Neural cell (in vitro differentiated cells): Measurements from ENCODE around the gene BLMH. TPM values are rescaled to one million over a fixed set of nuclear protein-coding genes. Genes with fewer than 3 reads are reported as not detected.

Experiments used
- H2AFZ ChIP-seq: fragments of 200-600, 300-800 bp; sonication (generic), shearing (Covaris generic); 2 replicates; pipeline ENCODE4 v1.6.0; 2014; ENCODE audit warnings: low read depth, mild to moderate bottlenecking, antibody characterized with exemption, low read length, moderate library complexity
- H3F3A ChIP-seq: fragments of 200-600 bp; shearing (Covaris generic); 2 replicates; pipeline ENCODE4 v1.6.1; 2016; ENCODE audit warnings: mild to moderate bottlenecking, moderate library complexity, mixed read lengths, antibody characterized with exemption, low read length; ENCODE audit not compliant: insufficient read depth, poor library complexity, severe bottlenecking
- H3K27ac ChIP-seq: fragments of 200-600, 300-800 bp; sonication (generic), shearing (Covaris generic); 2 replicates; pipeline ENCODE4 v1.5.1; 2014; ENCODE audit warnings: mild to moderate bottlenecking, low read length, moderate library complexity
- H3K27me3 ChIP-seq: fragments of 300-800, 200-600 bp; sonication (generic), shearing (Covaris generic); 2 replicates; pipeline ENCODE4 v1.6.0; 2014; ENCODE audit warnings: mild to moderate bottlenecking, low read depth, low read length, moderate library complexity; ENCODE audit not compliant: insufficient read depth
- H3K36me3 ChIP-seq: fragments of 300-800, 200-600 bp; sonication (generic), shearing (Covaris generic); 2 replicates; pipeline ENCODE4 v1.5.1; 2014; ENCODE audit warnings: mild to moderate bottlenecking, antibody characterized with exemption, low read length, moderate library complexity; ENCODE audit not compliant: insufficient read depth
- H3K4me2 ChIP-seq: fragments of 300-800, 200-600 bp; sonication (generic), shearing (Covaris generic); 2 replicates; pipeline ENCODE4 v1.6.0; 2014; ENCODE audit warnings: mild to moderate bottlenecking, low read length
- H3K4me3 ChIP-seq: fragments of 300-800, 200-600 bp; sonication (generic), shearing (Covaris generic); 2 replicates; pipeline ENCODE4 v1.5.1; 2014; ENCODE audit warnings: mild to moderate bottlenecking, low read length, moderate library complexity
- H3K79me2 ChIP-seq: fragments of 200-600 bp; shearing (Covaris generic); replicated peaks from 2 replicates; pipeline ENCODE4 v1.6.0; 2014; ENCODE audit warnings: mild to moderate bottlenecking, low read length, moderate library complexity; ENCODE audit not compliant: insufficient read depth
- H3K9ac ChIP-seq: fragments of 300-800, 200-600 bp; sonication (generic), shearing (Covaris generic); 2 replicates; pipeline ENCODE4 v1.6.1; 2016; ENCODE audit warnings: mild to moderate bottlenecking, low read length, mixed read lengths
- H3K9me2 ChIP-seq: fragments of 200-600 bp; shearing (Covaris generic); 2 replicates; pipeline ENCODE4 v1.6.1; 2016; ENCODE audit warnings: mild to moderate bottlenecking, low read length, mixed read lengths; ENCODE audit not compliant: insufficient read depth
- H3K9me3 ChIP-seq: fragments of 200-600, 300-800 bp; sonication (generic), shearing (Covaris generic); 2 replicates; pipeline ENCODE4 v1.6.1; 2016; ENCODE audit warnings: mild to moderate bottlenecking, mixed run types, low read length, moderate library complexity, mixed read lengths
- H4K20me1 ChIP-seq: fragments of 200-600 bp; shearing (Covaris generic); 2 replicates; pipeline ENCODE4 v1.6.1; 2016; ENCODE audit warnings: mild to moderate bottlenecking, mixed run types; ENCODE audit not compliant: insufficient read depth
- EP300 ChIP-seq: fragments of 450-650 bp; conservative IDR thresholded peaks from 2 replicates; pipeline ENCODE4 v1.6.1; 2014; ENCODE audit warnings: antibody characterized with exemption, mild to moderate bottlenecking, moderate library complexity; ENCODE audit not compliant: poor library complexity, severe bottlenecking
- EZH2 ChIP-seq: fragments of 200-600, 300-800 bp; shearing (Covaris generic), sonication (generic); IDR thresholded peaks from 2 replicates; pipeline ENCODE4 v1.6.1; 2014; ENCODE audit warnings: antibody characterized with exemption, low read length, borderline replicate concordance, mild to moderate bottlenecking; ENCODE audit not compliant: insufficient read depth, poor library complexity, severe bottlenecking
- MXI1 ChIP-seq: fragments of 450-650 bp; conservative IDR thresholded peaks from 2 replicates; pipeline ENCODE4 v1.6.1; 2014; ENCODE audit warnings: antibody characterized with exemption, mild to moderate bottlenecking; ENCODE audit not compliant: poor library complexity, severe bottlenecking
- POLR2AphosphoS5 ChIP-seq: IDR thresholded peaks from 2 replicates; pipeline ENCODE4 v1.6.1; 2012
- RAD21 ChIP-seq: fragments of 450-650 bp; conservative IDR thresholded peaks from 2 replicates; pipeline ENCODE4 v1.6.1; 2014; ENCODE audit warnings: antibody characterized with exemption, mild to moderate bottlenecking, moderate library complexity
- SMC3 ChIP-seq: fragments of 450-650 bp; conservative IDR thresholded peaks from 2 replicates; pipeline ENCODE4 v1.6.1; 2014; ENCODE audit warnings: antibody characterized with exemption, mild to moderate bottlenecking, moderate library complexity; ENCODE audit not compliant: poor library complexity
- TAF1 ChIP-seq: IDR thresholded peaks from 2 replicates; pipeline ENCODE4 v1.6.1; 2012; ENCODE audit warnings: low read depth
- polyA minus RNA-seq: library from RNA; depleted of rRNA, polyadenylated mRNA; stranded (reverse); fragments of >200 nt; gene quantifications from 2 replicates; pipeline ENCODE4 v1.2.3, GENCODE V29; 2014
- polyA plus RNA-seq: library from polyadenylated mRNA; depleted of rRNA; stranded (reverse); fragments of >200 nt; gene quantifications from 2 replicates; pipeline ENCODE4 v1.2.3, GENCODE V29; 2014
- TF ChIP-seq, protein P1 (sequence below): IDR thresholded peaks from 2 replicates; pipeline ENCODE4 v1.6.1; 2012; ENCODE audit warnings: borderline replicate concordance
- TF ChIP-seq, protein P2 (sequence below): fragments of 450-650 bp; IDR thresholded peaks from 2 replicates; pipeline ENCODE4 v1.5.1; 2014; ENCODE audit warnings: antibody characterized with exemption, mild to moderate bottlenecking, moderate library complexity; ENCODE audit not compliant: poor library complexity, severe bottlenecking

BLMH gene, protein sequence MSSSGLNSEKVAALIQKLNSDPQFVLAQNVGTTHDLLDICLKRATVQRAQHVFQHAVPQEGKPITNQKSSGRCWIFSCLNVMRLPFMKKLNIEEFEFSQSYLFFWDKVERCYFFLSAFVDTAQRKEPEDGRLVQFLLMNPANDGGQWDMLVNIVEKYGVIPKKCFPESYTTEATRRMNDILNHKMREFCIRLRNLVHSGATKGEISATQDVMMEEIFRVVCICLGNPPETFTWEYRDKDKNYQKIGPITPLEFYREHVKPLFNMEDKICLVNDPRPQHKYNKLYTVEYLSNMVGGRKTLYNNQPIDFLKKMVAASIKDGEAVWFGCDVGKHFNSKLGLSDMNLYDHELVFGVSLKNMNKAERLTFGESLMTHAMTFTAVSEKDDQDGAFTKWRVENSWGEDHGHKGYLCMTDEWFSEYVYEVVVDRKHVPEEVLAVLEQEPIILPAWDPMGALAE
- 44.3 and 53.7 TPM in 2 replicates for polyA plus RNA-seq
- polyA minus RNA-seq = 44.1 and 44.8 TPM in 2 replicates

DNA sequence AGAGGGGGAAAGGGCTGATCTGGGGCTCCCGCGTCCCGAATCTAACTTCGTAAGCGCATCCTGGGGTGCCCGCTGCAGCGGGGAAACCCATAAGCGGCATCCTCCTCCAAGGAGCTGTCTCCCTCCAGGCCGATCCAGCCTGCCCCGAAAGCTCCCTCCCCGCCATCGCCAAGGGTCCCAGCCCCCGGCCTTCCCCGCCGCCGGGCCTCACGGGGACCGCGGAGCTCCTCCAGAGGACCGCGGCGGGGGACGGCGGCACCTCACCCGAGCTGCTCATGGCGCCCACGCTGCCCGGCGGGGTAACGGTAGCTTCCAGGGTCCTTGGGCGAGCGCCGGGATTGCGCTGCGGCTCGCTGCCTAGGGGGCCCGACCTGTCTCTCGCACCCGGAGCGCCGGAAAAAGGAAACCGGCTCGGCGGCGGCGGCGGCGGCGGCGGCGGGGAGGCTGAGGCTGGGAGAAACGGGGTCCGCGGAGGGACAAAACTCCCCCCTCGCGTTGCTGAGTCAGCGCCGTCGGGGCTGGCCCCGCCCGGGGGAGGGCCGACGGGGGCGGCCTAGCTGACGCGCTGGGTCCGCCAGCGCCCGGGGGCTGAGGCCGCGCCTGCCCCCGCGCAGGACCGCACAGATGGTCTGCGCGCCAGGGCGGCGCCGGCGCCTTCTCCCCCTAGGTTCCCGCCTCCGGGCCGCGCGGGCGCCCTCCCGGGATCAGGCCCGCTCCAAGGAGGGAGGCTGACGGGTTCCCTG lies at the start of gene BLMH:
BLMH (minus strand) TSS at position 402 of the 743 bp plus-strand sequence; CDS start at position 277, 125 bp downstream.
- Histone ChIP-seq H3K27me3 (peaks cover 20% of the 10 kb centered on the region), H3K9me2 (no peaks in the 10 kb centered on the region), H3K27ac (no peak within 1 kb of the TSS), H3K9me3 (no peaks in the 10 kb centered on the region), H3K79me2 (no peaks in the 10 kb centered on the region), H2AFZ (peak within 1 kb of the TSS; percentile 54), H3K36me3 (no peaks in the 10 kb centered on the region), H3K4me3 (peak within 1 kb of the TSS; percentile 94), H3K9ac (peak within 1 kb of the TSS; percentile 71), H3K4me2 (peak within 1 kb of the TSS; percentile 81), H4K20me1 (no peaks in the 10 kb centered on the region), H3F3A (no peaks in the 10 kb centered on the region)
- TF ChIP-seq, protein P1, sequence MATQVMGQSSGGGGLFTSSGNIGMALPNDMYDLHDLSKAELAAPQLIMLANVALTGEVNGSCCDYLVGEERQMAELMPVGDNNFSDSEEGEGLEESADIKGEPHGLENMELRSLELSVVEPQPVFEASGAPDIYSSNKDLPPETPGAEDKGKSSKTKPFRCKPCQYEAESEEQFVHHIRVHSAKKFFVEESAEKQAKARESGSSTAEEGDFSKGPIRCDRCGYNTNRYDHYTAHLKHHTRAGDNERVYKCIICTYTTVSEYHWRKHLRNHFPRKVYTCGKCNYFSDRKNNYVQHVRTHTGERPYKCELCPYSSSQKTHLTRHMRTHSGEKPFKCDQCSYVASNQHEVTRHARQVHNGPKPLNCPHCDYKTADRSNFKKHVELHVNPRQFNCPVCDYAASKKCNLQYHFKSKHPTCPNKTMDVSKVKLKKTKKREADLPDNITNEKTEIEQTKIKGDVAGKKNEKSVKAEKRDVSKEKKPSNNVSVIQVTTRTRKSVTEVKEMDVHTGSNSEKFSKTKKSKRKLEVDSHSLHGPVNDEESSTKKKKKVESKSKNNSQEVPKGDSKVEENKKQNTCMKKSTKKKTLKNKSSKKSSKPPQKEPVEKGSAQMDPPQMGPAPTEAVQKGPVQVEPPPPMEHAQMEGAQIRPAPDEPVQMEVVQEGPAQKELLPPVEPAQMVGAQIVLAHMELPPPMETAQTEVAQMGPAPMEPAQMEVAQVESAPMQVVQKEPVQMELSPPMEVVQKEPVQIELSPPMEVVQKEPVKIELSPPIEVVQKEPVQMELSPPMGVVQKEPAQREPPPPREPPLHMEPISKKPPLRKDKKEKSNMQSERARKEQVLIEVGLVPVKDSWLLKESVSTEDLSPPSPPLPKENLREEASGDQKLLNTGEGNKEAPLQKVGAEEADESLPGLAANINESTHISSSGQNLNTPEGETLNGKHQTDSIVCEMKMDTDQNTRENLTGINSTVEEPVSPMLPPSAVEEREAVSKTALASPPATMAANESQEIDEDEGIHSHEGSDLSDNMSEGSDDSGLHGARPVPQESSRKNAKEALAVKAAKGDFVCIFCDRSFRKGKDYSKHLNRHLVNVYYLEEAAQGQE = peak; percentile 36
- TF ChIP-seq MXI1 = peak; percentile 66
- TF ChIP-seq SMC3 = peak; percentile 32
- no peak for TF ChIP-seq EZH2
- TF ChIP-seq EP300 = peak; percentile 28
- TF ChIP-seq RAD21 = peak; percentile 44
- TF ChIP-seq POLR2AphosphoS5 = no peak

DNA sequence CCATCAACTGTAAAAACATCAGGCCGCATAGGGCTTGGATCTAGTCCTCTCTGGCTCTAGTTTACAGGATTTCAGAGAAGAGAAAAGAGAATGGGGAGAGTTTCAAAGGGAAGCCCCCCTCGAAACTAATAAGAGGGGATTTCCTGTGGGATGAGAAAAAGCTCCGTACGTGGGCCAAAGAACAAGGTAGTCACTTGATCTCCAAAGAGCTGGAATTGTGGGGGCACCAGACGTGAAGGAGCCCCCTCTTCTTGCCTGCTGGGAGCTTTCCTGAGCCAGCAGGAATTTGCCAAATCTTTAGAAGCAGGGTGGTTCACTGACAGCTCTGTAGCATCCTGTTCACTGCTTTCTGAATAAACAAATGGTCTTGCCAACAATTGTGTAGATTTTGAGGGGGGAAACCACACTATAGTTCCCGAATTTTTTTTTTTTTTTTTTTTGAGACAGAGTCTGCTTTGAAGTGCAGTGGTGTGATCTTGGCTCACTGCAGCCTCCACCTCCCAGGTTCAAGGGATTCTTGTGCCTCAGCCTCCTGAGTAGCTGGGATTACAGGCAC lies 49.1 kb upstream of the BLMH start:
- Histone ChIP-seq H3K9me2 (no peaks in the 10 kb centered on the region), H3K4me3 (no peak overlapping the region), H4K20me1 (no peaks in the 10 kb centered on the region), H3K27me3 (no peaks in the 10 kb centered on the region), H3K9me3 (no peaks in the 10 kb centered on the region), H3K36me3 (no peaks in the 10 kb centered on the region), H3K27ac (no peak overlapping the region), H3K79me2 (no peaks in the 10 kb centered on the region), H3K9ac (no peak overlapping the region), H3K4me2 (no peak overlapping the region), H2AFZ (no peak overlapping the region), H3F3A (no peaks in the 10 kb centered on the region)
- TF ChIP-seq, protein P1 = no peak
- no peak for TF ChIP-seq TAF1
- TF ChIP-seq, protein P2, sequence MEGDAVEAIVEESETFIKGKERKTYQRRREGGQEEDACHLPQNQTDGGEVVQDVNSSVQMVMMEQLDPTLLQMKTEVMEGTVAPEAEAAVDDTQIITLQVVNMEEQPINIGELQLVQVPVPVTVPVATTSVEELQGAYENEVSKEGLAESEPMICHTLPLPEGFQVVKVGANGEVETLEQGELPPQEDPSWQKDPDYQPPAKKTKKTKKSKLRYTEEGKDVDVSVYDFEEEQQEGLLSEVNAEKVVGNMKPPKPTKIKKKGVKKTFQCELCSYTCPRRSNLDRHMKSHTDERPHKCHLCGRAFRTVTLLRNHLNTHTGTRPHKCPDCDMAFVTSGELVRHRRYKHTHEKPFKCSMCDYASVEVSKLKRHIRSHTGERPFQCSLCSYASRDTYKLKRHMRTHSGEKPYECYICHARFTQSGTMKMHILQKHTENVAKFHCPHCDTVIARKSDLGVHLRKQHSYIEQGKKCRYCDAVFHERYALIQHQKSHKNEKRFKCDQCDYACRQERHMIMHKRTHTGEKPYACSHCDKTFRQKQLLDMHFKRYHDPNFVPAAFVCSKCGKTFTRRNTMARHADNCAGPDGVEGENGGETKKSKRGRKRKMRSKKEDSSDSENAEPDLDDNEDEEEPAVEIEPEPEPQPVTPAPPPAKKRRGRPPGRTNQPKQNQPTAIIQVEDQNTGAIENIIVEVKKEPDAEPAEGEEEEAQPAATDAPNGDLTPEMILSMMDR = no peak
- TF ChIP-seq SMC3 = no peak
- TF ChIP-seq RAD21 = no peak
- no peak for TF ChIP-seq MXI1
- TF ChIP-seq EP300 = no peak
- TF ChIP-seq POLR2AphosphoS5 = no peak
- TF ChIP-seq EZH2 = no peak
